Erythroblast (primary cell): ENCODE data around the gene OR52B6.

Experiments used
- GATA1 ChIP-seq: IDR thresholded peaks from 2 replicates; pipeline ENCODE4 v1.6.1; 2011; ENCODE audit warnings: low read depth, mild to moderate bottlenecking, control low read depth, low read length, moderate library complexity
- POLR2A ChIP-seq: IDR thresholded peaks from 2 replicates; pipeline ENCODE4 v1.6.1; 2011; ENCODE audit warnings: mild to moderate bottlenecking, low read length

DNA sequence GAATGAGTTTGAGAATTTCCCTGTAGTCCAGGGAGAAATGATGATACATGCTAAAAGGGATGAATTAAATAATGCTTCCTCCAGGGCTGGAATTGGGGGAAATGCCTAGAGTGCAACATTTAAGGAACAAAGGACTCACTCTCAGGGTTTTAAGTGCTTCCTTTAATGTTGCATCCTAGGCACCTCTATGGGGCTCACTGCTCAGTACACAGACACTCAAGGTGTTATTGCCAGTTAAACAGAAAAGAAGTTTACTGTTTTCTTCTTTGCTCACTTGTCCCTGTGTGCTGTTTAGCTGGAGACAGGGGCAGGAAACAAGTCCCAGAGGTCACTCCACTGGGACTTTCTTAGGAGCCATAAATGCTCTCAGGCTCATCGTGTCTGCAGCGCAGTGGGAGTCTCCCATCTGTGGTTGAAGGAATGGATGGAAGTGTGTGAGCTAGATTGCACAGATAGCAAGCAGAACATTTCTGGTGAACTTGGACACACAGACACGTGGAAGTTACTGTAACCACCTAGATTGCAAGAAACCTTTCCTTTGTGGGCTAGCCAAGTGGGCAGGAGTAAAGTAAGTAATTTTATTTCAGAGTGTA, 24.0 kb upstream of the OR52B6 start:
- TF ChIP-seq POLR2A: no peak
- TF ChIP-seq GATA1: no peak
